ENCODE data around the gene LEFTY1. TPM values are rescaled to one million over a fixed set of nuclear protein-coding genes. Genes with fewer than 3 reads are reported as not detected.

Gene LEFTY1
- total and polyA plus RNA-seq, 2 donors (not counting 1 experiment from before 2014, with no cell fraction given) = 0.07 TPM; not detected in 1

DNA sequence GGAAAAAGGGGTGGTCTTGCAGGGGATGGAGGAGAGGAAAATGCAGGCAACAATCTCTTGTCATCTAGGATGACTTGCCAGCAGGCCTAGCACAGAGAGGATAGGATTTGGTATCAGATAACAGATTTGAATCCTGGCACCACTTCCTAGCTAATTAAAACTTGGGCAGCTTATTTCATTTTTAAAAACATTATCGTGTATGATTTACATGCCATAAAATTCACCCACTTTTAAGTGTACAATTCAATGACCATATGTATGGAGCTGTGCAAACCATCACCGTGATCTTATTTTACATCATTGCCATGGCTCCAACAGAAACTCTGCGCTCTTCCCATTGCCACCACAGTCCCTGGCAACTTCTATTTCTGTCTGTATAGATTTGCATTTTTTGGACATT lies 28.2 kb upstream of the LEFTY1 start:
- ChIA-PET POLR2A (no interaction called here), CTCF (interaction anchor here (1.1 kb wide), 2 partner anchors 39 to 443 kb away, joined by 3 read pairs; no protein-coding TSS in a partner anchor)
- Mint-ChIP-seq H3K4me3 (no peak overlapping the region), H3K9me3 (ENCODE audit: insufficient read depth) (no peaks in the 10 kb centered on the region), H3K27me3 (no peaks in the 10 kb centered on the region), H3K27ac (peak overlapping the region; percentile 39), H3K4me1 (peaks cover 2% of the 10 kb centered on the region)
- Histone ChIP-seq H3K4me3 (ENCODE audit: control extremely low read depth in 1 of 5, extremely low read depth in 1 of 5, insufficient read depth in 1 of 5, low read depth in 2 of 5, low read length in 4 of 5) (no peak overlapping the region), H3K27me3 (replicated peaks in 1 of 4; ENCODE audit: control extremely low read depth in 1 of 4, control insufficient read depth in 3 of 4, insufficient read depth in 4 of 4, low read length in 3 of 4) (no peaks in the 10 kb centered on the region), H3K36me3 (replicated peaks in 1 of 2; ENCODE audit: control extremely low read depth in 1 of 2, control insufficient read depth in 1 of 2, extremely low read depth in 1 of 2, insufficient read depth in 2 of 2, low read length in 1 of 2) (peaks cover 12 to 51% of the 10 kb centered on the region in 2 experiments), H4K20me1 (ENCODE audit: control insufficient read depth, insufficient read depth, low read length, poor library complexity, severe bottlenecking) (peaks cover 18% of the 10 kb centered on the region), H3K9me3 (ENCODE audit: control extremely low read depth in 1 of 3, control insufficient read depth in 2 of 3, insufficient read depth in 1 of 3, low read length in 2 of 3) (no peaks in the 10 kb centered on the region), H3K4me2 (replicated peaks; ENCODE audit: low read depth, low read length, poor library complexity, severe bottlenecking) (no peak overlapping the region), H2AFZ (ENCODE audit: insufficient read depth, low read depth, low read length, poor library complexity, severe bottlenecking) (no peak overlapping the region), H3K4me1 (ENCODE audit: control insufficient read depth in 2 of 2, insufficient read depth in 2 of 2, low read length in 2 of 2) (peaks cover 0 to 3% of the 10 kb centered on the region in 2 donors), H3K27ac (ENCODE audit: low read length in 2 of 2) (no peak overlapping the region), H3K79me2 (ENCODE audit: control insufficient read depth, insufficient read depth, low read length) (peaks cover 13% of the 10 kb centered on the region), H3K9ac (ENCODE audit: low read length) (no peak overlapping the region)
- DNase-seq (no peak), ATAC-seq (ENCODE audit: low read depth) (no peak)
- intact Hi-C loops (cut with micrococcal nuclease) = loop anchor here (10.0 kb wide), 1 partner anchor 362 kb away; no protein-coding TSS in a partner anchor
- WGBS (ENCODE audit: insufficient coverage) = 100% methylated on average over 1 of the region's 3 CpGs
- TF ChIP-seq CTCF (IDR thresholded peaks at IDR 0.05) (no peak), EZH2 (IDR thresholded peaks at IDR 0.05; ENCODE audit: borderline replicate concordance, insufficient read depth, low read depth, low read length, poor library complexity, severe bottlenecking) (no peak)

GRCh38 chr1:225915538-225915991 lies 26.6 kb upstream of the LEFTY1 start:
- TF ChIP-seq CTCF (IDR thresholded peaks at IDR 0.05) = no peak
- no peak for TF ChIP-seq EZH2 (IDR thresholded peaks at IDR 0.05; ENCODE audit: borderline replicate concordance, insufficient read depth, low read depth, low read length, poor library complexity, severe bottlenecking)
- no peak overlapping the region for H3K4me2 ChIP-seq (replicated peaks; ENCODE audit: low read depth, low read length, poor library complexity, severe bottlenecking)
- CTCF ChIA-PET = no interaction called here
- no peak for DNase-seq
- no peak overlapping the region for H3K4me3 Mint-ChIP-seq
- H3K27me3 Mint-ChIP-seq = no peaks in the 10 kb centered on the region
- H3K9me3 Mint-ChIP-seq (ENCODE audit: insufficient read depth) = no peaks in the 10 kb centered on the region
- no peak overlapping the region for H3K27ac Mint-ChIP-seq
- H3K4me1 Mint-ChIP-seq = peaks cover 11% of the 10 kb centered on the region
- WGBS (ENCODE audit: insufficient coverage) = 98% methylated on average over 6 of the region's 7 CpGs
- no peaks in the 10 kb centered on the region for H3K79me2 ChIP-seq (ENCODE audit: control insufficient read depth, insufficient read depth, low read length)
- no peaks in the 10 kb centered on the region for H3K27me3 ChIP-seq (replicated peaks in 1 of 4; ENCODE audit: control extremely low read depth in 1 of 4, control insufficient read depth in 3 of 4, insufficient read depth in 4 of 4, low read length in 3 of 4)
- no peak overlapping the region for H2AFZ ChIP-seq (ENCODE audit: insufficient read depth, low read depth, low read length, poor library complexity, severe bottlenecking)
- POLR2A ChIA-PET = no interaction called here
- no peak for ATAC-seq (ENCODE audit: low read depth)
- H3K4me1 ChIP-seq (ENCODE audit: control insufficient read depth in 2 of 2, insufficient read depth in 2 of 2, low read length in 2 of 2) = peaks cover 12 to 13% of the 10 kb centered on the region in 2 donors
- H3K27ac ChIP-seq (ENCODE audit: low read length in 2 of 2) = no peak overlapping the region
- peaks cover 7% of the 10 kb centered on the region for H4K20me1 ChIP-seq (ENCODE audit: control insufficient read depth, insufficient read depth, low read length, poor library complexity, severe bottlenecking)
- no peak overlapping the region for H3K4me3 ChIP-seq (ENCODE audit: control extremely low read depth in 1 of 5, extremely low read depth in 1 of 5, insufficient read depth in 1 of 5, low read depth in 2 of 5, low read length in 4 of 5)
- intact Hi-C loops (cut with micrococcal nuclease) = loop anchor here (10.0 kb wide), 1 partner anchor 361 kb away; no protein-coding TSS in a partner anchor
- peaks cover 0 to 4% (median 0%) of the 10 kb centered on the region in 3 donors for H3K9me3 ChIP-seq (ENCODE audit: control extremely low read depth in 1 of 3, control insufficient read depth in 2 of 3, insufficient read depth in 1 of 3, low read length in 2 of 3)
- H3K36me3 ChIP-seq (replicated peaks in 1 of 2; ENCODE audit: control extremely low read depth in 1 of 2, control insufficient read depth in 1 of 2, extremely low read depth in 1 of 2, insufficient read depth in 2 of 2, low read length in 1 of 2) = peaks cover 6 to 36% of the 10 kb centered on the region in 2 experiments
- H3K9ac ChIP-seq (ENCODE audit: low read length) = no peak overlapping the region
